Sigmoid colon (tissue), 7 donors: ENCODE measurements around the gene RPA1. TPM values are rescaled to one million over a fixed set of nuclear protein-coding genes. Genes with fewer than 3 reads are reported as not detected.

ENCODE experiments used
- DNase-seq: peaks from one replicate; pipeline ENCODE4 v3.0.0-alpha.2; 2019
- H3K27ac ChIP-seq, 4 donors: fragments of 200-600 bp; sonication (generic); one replicate each; pipeline ENCODE4 v1.5.1; 2016 to 2019; ENCODE audit warnings: mild to moderate bottlenecking in 1 of 4
- H3K27me3 ChIP-seq, 3 donors: fragments of 200-600 bp; sonication (generic); one replicate each; pipeline ENCODE4 v1.5.1; 2019; ENCODE audit warnings: mild to moderate bottlenecking in 1 of 3
- H3K36me3 ChIP-seq, 4 donors: fragments of 200-600 bp; sonication (generic); one replicate each; pipeline ENCODE4 v1.5.1; 2016 to 2019
- H3K4me1 ChIP-seq, 4 donors: fragments of 200-600 bp; sonication (generic); one replicate each; pipeline ENCODE4 v1.5.1; 2017 to 2019
- H3K4me3 ChIP-seq, 4 donors: fragments of 200-600 bp; sonication (generic); one replicate each; pipeline ENCODE4 v1.5.1; 2017 to 2019; ENCODE audit warnings: mild to moderate bottlenecking in 2 of 4, moderate library complexity in 1 of 4
- H3K9me3 ChIP-seq, 4 donors: fragments of 200-600 bp in 3 of 4; sonication (generic) in 3 of 4; one replicate each; pipeline versions ENCODE4 v1.5.1 to v1.6.1; 2013 to 2019
- CTCF ChIP-seq, 4 experiments: fragments of 450-650 bp in 3 of 4; fragments of 200-600 bp in 1 of 4; IDR thresholded peaks; one replicate each; pipeline ENCODE4 v1.5.1; 2016 to 2019; ENCODE audit warnings: antibody characterized with exemption in 4 of 4, mild to moderate bottlenecking in 3 of 4, moderate library complexity in 2 of 4
- EP300 ChIP-seq, 4 donors: sonication (generic); formaldehyde crosslinking; IDR thresholded peaks; one replicate each; pipeline ENCODE4 v1.6.1; 2017; ENCODE audit warnings: antibody characterized with exemption in 4 of 4
- POLR2A ChIP-seq, 2 donors: fragments of 450-650 bp; IDR thresholded peaks; one replicate each; pipeline ENCODE4 v1.6.1; 2016; ENCODE audit warnings: antibody characterized with exemption in 2 of 2, mild to moderate bottlenecking in 2 of 2, moderate library complexity in 2 of 2
- POLR2AphosphoS5 ChIP-seq, 4 donors: sonication (generic); formaldehyde crosslinking; IDR thresholded peaks; one replicate each; pipeline ENCODE4 v1.6.1; 2017; ENCODE audit warnings: antibody characterized with exemption in 4 of 4
- WGBS, 2 donors: extraction: QIAGEN DNeasy Blood & Tissue Kit; methylation state at CpG; one replicate each; pipeline ENCODE4 v1.1.7; 2013; 5-methylcytosine and 5-hydroxymethylcytosine counted together
- intact Hi-C: fragments of 100-400 bp; cut with DNase I; formaldehyde crosslinking; loops from one replicate; pipeline ENCODE4 v1.15.1; 2023
- polyA plus RNA-seq, 3 donors: library from polyadenylated mRNA; stranded (reverse); fragments of 200-250 nt; gene quantifications; one replicate each; pipeline ENCODE4 v1.2.3, GENCODE V29; 2013
- total RNA-seq, 4 donors: library from RNA; depleted of rRNA; stranded (reverse); fragments of >200 nt; gene quantifications; one replicate each; pipeline ENCODE4 v1.1.0, GENCODE V29; 2016
- donor health status: healthy with polysubstance abuse.
- donor health status: Bipolar disorder and iron deficiency.
- donor health status: healthy.

RPA1 gene
- total and polyA plus RNA-seq, 7 donors: 16.2 to 46.8 (median 30.6) TPM

- intact Hi-C loops: no loop called here
- Histone ChIP-seq H3K27me3 (peaks cover 0 to 24% (median 0%) of the 10 kb centered on the region in 3 donors), H3K9me3 (no peaks in the 10 kb centered on the region), H3K4me1 (no peaks in the 10 kb centered on the region), H3K4me3 (no peak overlapping the region), H3K27ac (no peak overlapping the region), H3K36me3 (no peaks in the 10 kb centered on the region)
- WGBS, 2 donors: 88 to 91% methylated on average over 20 of the region's 20 CpGs
- TF ChIP-seq POLR2A (IDR thresholded peaks at IDR 0.05) (no peak), CTCF (IDR thresholded peaks at IDR 0.05) (no peak), EP300 (IDR thresholded peaks at IDR 0.05) (no peak), POLR2AphosphoS5 (IDR thresholded peaks at IDR 0.05) (no peak)
- DNase-seq: no peak
Observed at GRCh38 chr17:1946021-1946932, 116.5 kb downstream of the RPA1 start.

GRCh38 chr17:1947229-1947742 lies 117.5 kb downstream of the RPA1 start:
- H3K27me3 ChIP-seq: peaks cover 0 to 15% (median 0%) of the 10 kb centered on the region in 3 donors
- no peaks in the 10 kb centered on the region for H3K36me3 ChIP-seq
- H3K4me1 ChIP-seq: no peaks in the 10 kb centered on the region
- 80 to 85% methylated on average over 22 of the region's 22 CpGs for WGBS, 2 donors
- no peak for DNase-seq
- TF ChIP-seq POLR2A (IDR thresholded peaks at IDR 0.05): no peak
- TF ChIP-seq EP300 (IDR thresholded peaks at IDR 0.05): no peak
- no peak for TF ChIP-seq CTCF (IDR thresholded peaks at IDR 0.05)
- TF ChIP-seq POLR2AphosphoS5 (IDR thresholded peaks at IDR 0.05): no peak
- intact Hi-C loops: no loop called here
- H3K9me3 ChIP-seq: no peaks in the 10 kb centered on the region
- no peak overlapping the region for H3K4me3 ChIP-seq
- no peak overlapping the region for H3K27ac ChIP-seq

- no peaks in the 10 kb centered on the region for H3K36me3 ChIP-seq
- DNase-seq: no peak
- no peaks in the 10 kb centered on the region for H3K4me1 ChIP-seq
- peaks cover 0 to 15% (median 0%) of the 10 kb centered on the region in 3 donors for H3K27me3 ChIP-seq
- H3K27ac ChIP-seq: no peak overlapping the region
- no peak for TF ChIP-seq EP300 (IDR thresholded peaks at IDR 0.05)
- intact Hi-C loops: no loop called here
- H3K9me3 ChIP-seq: no peaks in the 10 kb centered on the region
- H3K4me3 ChIP-seq: no peak overlapping the region
- 86% methylated on average over 22 of the region's 22 CpGs for WGBS, 2 donors
Observed at GRCh38 chr17:1947743-1948516, 118.1 kb downstream of the RPA1 start.

- no peak for DNase-seq
Observed at GRCh38 chr17:1948517-1948825, 118.7 kb downstream of the RPA1 start.

More at GRCh38 chr17:1948517-1948825, 118.7 kb downstream of the RPA1 start:
- no peak for TF ChIP-seq POLR2AphosphoS5 (IDR thresholded peaks at IDR 0.05)
- TF ChIP-seq CTCF (IDR thresholded peaks at IDR 0.05): no peak
- no peak for TF ChIP-seq EP300 (IDR thresholded peaks at IDR 0.05)
- TF ChIP-seq POLR2A (IDR thresholded peaks at IDR 0.05): no peak
- Histone ChIP-seq H3K36me3 (no peaks in the 10 kb centered on the region), H3K9me3 (no peaks in the 10 kb centered on the region), H3K4me1 (no peaks in the 10 kb centered on the region), H3K27ac (no peak overlapping the region), H3K27me3 (peaks cover 0 to 15% (median 0%) of the 10 kb centered on the region in 3 donors), H3K4me3 (no peak overlapping the region)
- intact Hi-C loops: no loop called here
- WGBS, 2 donors: 93 to 95% methylated on average over 14 of the region's 14 CpGs

Other genes with a start within 250 kb of the RPA1 start
- 1 to 10 TPM; 7.1 to 9.2 (median 7.9) TPM for gene SLC43A2, start 201.2 kb upstream of the RPA1 start, total RNA-seq
- 10 to 100 TPM in 1 of 3 donors, 1 to 10 TPM in 2; 2.4 to 16.5 (median 4.4) TPM for gene SLC43A2, start 201.2 kb upstream of the RPA1 start, polyA plus RNA-seq
- 10 to 100 TPM in 1 of 4 donors, 1 to 10 TPM in 3; 4.3 to 10.2 (median 5.9) TPM for gene SCARF1, start 184.3 kb upstream of the RPA1 start, total RNA-seq
- gene SCARF1, start 184.3 kb upstream of the RPA1 start, polyA plus RNA-seq: 1 to 10 TPM; 2.1 to 7.5 (median 2.4) TPM
- 10 to 100 TPM; 13.6 to 33.0 (median 19.0) TPM for gene RILP, start 180.1 kb upstream of the RPA1 start, total RNA-seq
- gene RILP, start 180.1 kb upstream of the RPA1 start, polyA plus RNA-seq: 10 to 100 TPM; 28.5 to 40.5 (median 37.8) TPM
- gene PRPF8, start 145.1 kb upstream of the RPA1 start, total RNA-seq: 100 to 1,000 TPM; 115 to 155 (median 125) TPM
- 10 to 100 TPM; 25.9 to 92.8 (median 34.2) TPM for gene PRPF8, start 145.1 kb upstream of the RPA1 start, polyA plus RNA-seq
- 1 to 10 TPM; 2.6 to 5.4 (median 4.1) TPM for gene TLCD2, start 119.6 kb upstream of the RPA1 start, total RNA-seq
- 10 to 100 TPM in 1 of 3 donors, 1 to 10 TPM in 2; 7.2 to 23.2 (median 9.2) TPM for gene TLCD2, start 119.6 kb upstream of the RPA1 start, polyA plus RNA-seq
- gene WDR81, start 105.3 kb upstream of the RPA1 start, total RNA-seq: 10 to 100 TPM; 21.8 to 49.3 (median 28.2) TPM
- gene WDR81, start 105.3 kb upstream of the RPA1 start, polyA plus RNA-seq: 10 to 100 TPM in 1 of 3 donors, 1 to 10 TPM in 2; 6.6 to 29.3 (median 7.4) TPM
- gene SERPINF2, start 87.1 kb upstream of the RPA1 start, total RNA-seq: 1 to 10 TPM; 2.9 to 7.2 (median 4.1) TPM
- gene SERPINF2, start 87.1 kb upstream of the RPA1 start, polyA plus RNA-seq: 10 to 100 TPM in 1 of 3 donors, 1 to 10 TPM in 1, under 1 TPM in 1; 0.69 to 12.9 (median 1.2) TPM
- 100 to 1,000 TPM; 275 to 539 (median 352) TPM for gene SERPINF1, start 67.9 kb upstream of the RPA1 start, total RNA-seq
- gene SERPINF1, start 67.9 kb upstream of the RPA1 start, polyA plus RNA-seq: 100 to 1,000 TPM in 2 of 3 donors, 10 to 100 TPM in 1; 77.7 to 124 (median 112) TPM
- 10 to 100 TPM; 14.3 to 19.1 (median 17.1) TPM for gene SMYD4, start 103 bp upstream of the RPA1 start, total RNA-seq
- gene SMYD4, start 103 bp upstream of the RPA1 start, polyA plus RNA-seq: 1 to 10 TPM; 2.4 to 8.8 (median 2.5) TPM
- gene RTN4RL1, start 195.3 kb downstream of the RPA1 start, total RNA-seq: under 1 TPM; 0.16 to 0.71 (median 0.48) TPM
- under 1 TPM in 2 of 3 donors, not detected in 1; under 0.01 to 0.69 TPM for gene RTN4RL1, start 195.3 kb downstream of the RPA1 start, polyA plus RNA-seq
- 10 to 100 TPM; 27.6 to 60.1 (median 38.8) TPM for gene DPH1, start 200.1 kb downstream of the RPA1 start, total RNA-seq
- gene DPH1, start 200.1 kb downstream of the RPA1 start, polyA plus RNA-seq: 10 to 100 TPM in 2 of 3 donors, 1 to 10 TPM in 1; 7.2 to 26.6 (median 12.0) TPM
- gene OVCA2, start 212.0 kb downstream of the RPA1 start, total RNA-seq: 10 to 100 TPM; 26.3 to 43.0 (median 32.9) TPM
- 10 to 100 TPM; 61.3 to 66.8 (median 63.3) TPM for gene OVCA2, start 212.0 kb downstream of the RPA1 start, polyA plus RNA-seq
- gene HIC1, start 225.1 kb downstream of the RPA1 start, total RNA-seq: 10 to 100 TPM; 10.4 to 44.9 (median 24.8) TPM
- gene HIC1, start 225.1 kb downstream of the RPA1 start, polyA plus RNA-seq: 1 to 10 TPM; 1.6 to 5.4 (median 5.1) TPM